Neural cell (in vitro differentiated cells): ENCODE results near the gene ARHGAP24. TPM values are rescaled to one million over a fixed set of nuclear protein-coding genes. Genes with fewer than 3 reads are reported as not detected.
"Not testable (repeated sequence)": the region's sequence is repeated elsewhere in the genome, so short reads cannot be mapped to it uniquely, and the experiment has no call there.

Source experiments
- H2AFZ ChIP-seq: fragments of 200-600, 300-800 bp; sonication (generic), shearing (Covaris generic); 2 replicates; pipeline ENCODE4 v1.6.0; 2014; ENCODE audit warnings: low read depth, mild to moderate bottlenecking, antibody characterized with exemption, low read length, moderate library complexity
- H3F3A ChIP-seq: fragments of 200-600 bp; shearing (Covaris generic); 2 replicates; pipeline ENCODE4 v1.6.1; 2016; ENCODE audit warnings: mild to moderate bottlenecking, moderate library complexity, mixed read lengths, antibody characterized with exemption, low read length; ENCODE audit not compliant: insufficient read depth, poor library complexity, severe bottlenecking
- H3K27ac ChIP-seq: fragments of 200-600, 300-800 bp; sonication (generic), shearing (Covaris generic); 2 replicates; pipeline ENCODE4 v1.5.1; 2014; ENCODE audit warnings: mild to moderate bottlenecking, low read length, moderate library complexity
- H3K27me3 ChIP-seq: fragments of 300-800, 200-600 bp; sonication (generic), shearing (Covaris generic); 2 replicates; pipeline ENCODE4 v1.6.0; 2014; ENCODE audit warnings: mild to moderate bottlenecking, low read depth, low read length, moderate library complexity; ENCODE audit not compliant: insufficient read depth
- H3K36me3 ChIP-seq: fragments of 300-800, 200-600 bp; sonication (generic), shearing (Covaris generic); 2 replicates; pipeline ENCODE4 v1.5.1; 2014; ENCODE audit warnings: mild to moderate bottlenecking, antibody characterized with exemption, low read length, moderate library complexity; ENCODE audit not compliant: insufficient read depth
- H3K4me2 ChIP-seq: fragments of 300-800, 200-600 bp; sonication (generic), shearing (Covaris generic); 2 replicates; pipeline ENCODE4 v1.6.0; 2014; ENCODE audit warnings: mild to moderate bottlenecking, low read length
- H3K4me3 ChIP-seq: fragments of 300-800, 200-600 bp; sonication (generic), shearing (Covaris generic); 2 replicates; pipeline ENCODE4 v1.5.1; 2014; ENCODE audit warnings: mild to moderate bottlenecking, low read length, moderate library complexity
- H3K79me2 ChIP-seq: fragments of 200-600 bp; shearing (Covaris generic); replicated peaks from 2 replicates; pipeline ENCODE4 v1.6.0; 2014; ENCODE audit warnings: mild to moderate bottlenecking, low read length, moderate library complexity; ENCODE audit not compliant: insufficient read depth
- H3K9ac ChIP-seq: fragments of 300-800, 200-600 bp; sonication (generic), shearing (Covaris generic); 2 replicates; pipeline ENCODE4 v1.6.1; 2016; ENCODE audit warnings: mild to moderate bottlenecking, low read length, mixed read lengths
- H3K9me2 ChIP-seq: fragments of 200-600 bp; shearing (Covaris generic); 2 replicates; pipeline ENCODE4 v1.6.1; 2016; ENCODE audit warnings: mild to moderate bottlenecking, low read length, mixed read lengths; ENCODE audit not compliant: insufficient read depth
- H3K9me3 ChIP-seq: fragments of 200-600, 300-800 bp; sonication (generic), shearing (Covaris generic); 2 replicates; pipeline ENCODE4 v1.6.1; 2016; ENCODE audit warnings: mild to moderate bottlenecking, mixed run types, low read length, moderate library complexity, mixed read lengths
- H4K20me1 ChIP-seq: fragments of 200-600 bp; shearing (Covaris generic); 2 replicates; pipeline ENCODE4 v1.6.1; 2016; ENCODE audit warnings: mild to moderate bottlenecking, mixed run types; ENCODE audit not compliant: insufficient read depth
- CTCF ChIP-seq: fragments of 450-650 bp; IDR thresholded peaks from 2 replicates; pipeline ENCODE4 v1.5.1; 2014; ENCODE audit warnings: antibody characterized with exemption, mild to moderate bottlenecking, moderate library complexity; ENCODE audit not compliant: poor library complexity, severe bottlenecking
- EP300 ChIP-seq: fragments of 450-650 bp; conservative IDR thresholded peaks from 2 replicates; pipeline ENCODE4 v1.6.1; 2014; ENCODE audit warnings: antibody characterized with exemption, mild to moderate bottlenecking, moderate library complexity; ENCODE audit not compliant: poor library complexity, severe bottlenecking
- EZH2 ChIP-seq: fragments of 200-600, 300-800 bp; shearing (Covaris generic), sonication (generic); IDR thresholded peaks from 2 replicates; pipeline ENCODE4 v1.6.1; 2014; ENCODE audit warnings: antibody characterized with exemption, low read length, borderline replicate concordance, mild to moderate bottlenecking; ENCODE audit not compliant: insufficient read depth, poor library complexity, severe bottlenecking
- MXI1 ChIP-seq: fragments of 450-650 bp; conservative IDR thresholded peaks from 2 replicates; pipeline ENCODE4 v1.6.1; 2014; ENCODE audit warnings: antibody characterized with exemption, mild to moderate bottlenecking; ENCODE audit not compliant: poor library complexity, severe bottlenecking
- POLR2AphosphoS5 ChIP-seq: IDR thresholded peaks from 2 replicates; pipeline ENCODE4 v1.6.1; 2012
- RAD21 ChIP-seq: fragments of 450-650 bp; conservative IDR thresholded peaks from 2 replicates; pipeline ENCODE4 v1.6.1; 2014; ENCODE audit warnings: antibody characterized with exemption, mild to moderate bottlenecking, moderate library complexity
- REST ChIP-seq: IDR thresholded peaks from 2 replicates; pipeline ENCODE4 v1.6.1; 2012; ENCODE audit warnings: borderline replicate concordance
- SMC3 ChIP-seq: fragments of 450-650 bp; conservative IDR thresholded peaks from 2 replicates; pipeline ENCODE4 v1.6.1; 2014; ENCODE audit warnings: antibody characterized with exemption, mild to moderate bottlenecking, moderate library complexity; ENCODE audit not compliant: poor library complexity
- TAF1 ChIP-seq: IDR thresholded peaks from 2 replicates; pipeline ENCODE4 v1.6.1; 2012; ENCODE audit warnings: low read depth
- polyA plus RNA-seq: library from polyadenylated mRNA; depleted of rRNA; stranded (reverse); fragments of >200 nt; gene quantifications from 2 replicates; pipeline ENCODE4 v1.2.3, GENCODE V29; 2014

ARHGAP24 gene
- polyA plus RNA-seq, 1 donor from 2014 or later: 2.9 TPM

- Histone ChIP-seq H3K36me3 (no peaks in the 10 kb centered on the region), H3F3A (no peaks in the 10 kb centered on the region), H3K27ac (no peak overlapping the region), H3K9me2 (no peaks in the 10 kb centered on the region), H3K4me2 (no peak overlapping the region), H3K9ac (no peak overlapping the region), H3K9me3 (no peaks in the 10 kb centered on the region), H3K4me3 (no peak overlapping the region), H3K27me3 (no peaks in the 10 kb centered on the region), H3K79me2 (no peaks in the 10 kb centered on the region), H4K20me1 (no peaks in the 10 kb centered on the region), H2AFZ (no peak overlapping the region)
- TF ChIP-seq RAD21 (no peak), MXI1 (no peak), SMC3 (no peak), POLR2AphosphoS5 (no peak), CTCF (no peak), TAF1 (no peak), EP300 (no peak), EZH2 (no peak), REST (no peak)
These were observed 40.8 kb downstream of the ARHGAP24 start for GRCh38 chr4:85515701-85516100.

DNA sequence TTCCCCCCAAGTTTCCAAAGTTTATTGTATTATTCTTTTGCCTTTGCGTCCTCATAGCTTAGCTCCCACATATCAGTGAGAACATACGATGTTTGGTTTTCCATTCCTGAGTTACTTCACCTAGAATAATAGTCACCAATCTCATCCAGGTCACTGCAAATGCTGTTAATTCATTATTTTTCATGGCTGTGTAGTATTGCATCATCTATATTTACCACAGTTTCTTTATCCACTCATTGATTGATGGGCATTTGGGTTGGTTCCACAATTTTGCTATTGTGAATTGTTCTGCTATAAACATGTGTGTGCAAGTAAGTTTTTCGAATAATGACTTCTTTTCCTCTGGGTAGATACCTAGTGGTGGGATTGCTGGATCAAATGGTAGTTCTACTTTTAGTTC, 43.6 kb downstream of the ARHGAP24 start:
- not testable (repeated sequence) for H2AFZ ChIP-seq, H3K9ac ChIP-seq, H3K36me3 ChIP-seq, H3K79me2 ChIP-seq, H3K4me2 ChIP-seq, H3K9me2 ChIP-seq, H3K27me3 ChIP-seq, H3K27ac ChIP-seq, H3K9me3 ChIP-seq, H3K4me3 ChIP-seq, H4K20me1 ChIP-seq, H3F3A ChIP-seq
